AG04450 (cell line): ENCODE data around the gene PLA2G6. TPM values are rescaled to one million over a fixed set of nuclear protein-coding genes. Genes with fewer than 3 reads are reported as not detected.

ENCODE experiments used
- CTCF ChIA-PET: fragments of 300-600, 350-600 bp; formaldehyde crosslinking; extraction: SDS; loops from one replicate; lab custom pipeline; 2022; ENCODE audit warnings: antibody characterized with exemption, inconsistent platforms; lab: Charles Lee
- POLR2A ChIA-PET: fragments of 350-600 bp; formaldehyde crosslinking; extraction: SDS; loops from one replicate; lab custom pipeline; 2021; ENCODE audit warnings: antibody characterized with exemption, inconsistent platforms; lab: Yijun Ruan, JAX
- DNase-seq: peaks from one replicate; pipeline ENCODE4 v3.0.0-alpha.2; 2011; ENCODE audit warnings: low read depth, low spot score
- H3K27ac ChIP-seq: one replicate; pipeline ENCODE4 v1.5.1; 2012; ENCODE audit warnings: low read depth, low read length, control low read depth
- H3K27me3 ChIP-seq: one replicate; pipeline ENCODE4 v1.6.0; 2012; ENCODE audit warnings: low read length; ENCODE audit not compliant: control insufficient read depth, insufficient read depth
- H3K4me3 ChIP-seq: 2 replicates; pipeline ENCODE4 v1.5.1; 2011; ENCODE audit warnings: mild to moderate bottlenecking, low read depth, low read length, control low read depth
- H3K9me3 ChIP-seq: 2 replicates; pipeline ENCODE4 v1.5.1; 2012; ENCODE audit warnings: low read length; ENCODE audit not compliant: control insufficient read depth, insufficient read depth
- CTCF ChIP-seq: IDR thresholded peaks from 2 replicates; pipeline ENCODE4 v1.5.1; 2011; ENCODE audit warnings: low read depth, low read length, control low read depth, inconsistent platforms
- polyA plus RNA-seq: library from polyadenylated mRNA; depleted of rRNA; stranded (reverse); fragments of >200 nt; gene quantifications from 2 replicates; pipeline ENCODE4 v1.2.3, GENCODE V29; 2011

The PLA2G6 gene
- polyA plus RNA-seq, 1 experiment: 5.0 TPM

- no peaks in the 10 kb centered on the region for H3K27me3 ChIP-seq
- ChIA-PET POLR2A (interaction anchor here (2.5 kb wide), 1 partner anchor 18 kb away, joined by 12 read pairs; the partner anchor contains the start of gene MAFF), CTCF (no interaction called here)
- no peak overlapping the region for H3K4me3 ChIP-seq
- DNase-seq: no peak
- no peaks in the 10 kb centered on the region; the same call in 1 of the 2 replicates for H3K9me3 ChIP-seq
- H3K27ac ChIP-seq: peak overlapping the region; percentile 68
- no peak for TF ChIP-seq CTCF
Observed at GRCh38 chr22:38219632-38220031, 38.0 kb upstream of the PLA2G6 start.

GRCh38 chr22:38218661-38219622 is 37.3 kb upstream of the PLA2G6 start:
- ChIA-PET CTCF (interaction anchor here (0.9 kb wide), 1 partner anchor 13 kb away, joined by 3 read pairs; no protein-coding TSS in a partner anchor), POLR2A (interaction anchor here (1.0 to 2.5 kb wide), 3 partner anchors 10 to 17 kb away, joined by 3 to 12 read pairs (median 7); partner anchors contain the start of gene MAFF)
- Histone ChIP-seq H3K27me3 (no peaks in the 10 kb centered on the region), H3K4me3 (no peak overlapping the region), H3K27ac (peak overlapping the region; percentile 98), H3K9me3 (peaks cover 4% of the 10 kb centered on the region; the same call in 1 of the 2 replicates)
- no peak for TF ChIP-seq CTCF
- peak; percentile 91 for DNase-seq

GRCh38 chr22:38215156-38216038 is 33.8 kb upstream of the PLA2G6 start:
- ChIA-PET CTCF (interaction anchor here (0.6 kb wide), 1 partner anchor 101 kb away, joined by 4 read pairs; no protein-coding TSS in a partner anchor), POLR2A (interaction anchor here (0.6 to 1.3 kb wide), 3 partner anchors 10 to 211 kb away, joined by 3 to 5 read pairs (median 4); partner anchors contain the start of gene MAFF)
- H3K9me3 ChIP-seq: peaks cover 4% of the 10 kb centered on the region; the same call in 1 of the 2 replicates
- H3K4me3 ChIP-seq: no peak overlapping the region
- DNase-seq: no peak
- no peak for TF ChIP-seq CTCF
- no peak overlapping the region for H3K27ac ChIP-seq
- H3K27me3 ChIP-seq: no peaks in the 10 kb centered on the region

- peak overlapping the region; percentile 10; the same call in 1 of the 2 replicates for H3K4me3 ChIP-seq
- no peaks in the 10 kb centered on the region for H3K27me3 ChIP-seq
- H3K9me3 ChIP-seq: peaks cover 4% of the 10 kb centered on the region; the same call in 1 of the 2 replicates
- CTCF ChIA-PET: interaction anchor here (0.6 kb wide), 1 partner anchor 100 kb away, joined by 4 read pairs; no protein-coding TSS in a partner anchor
- TF ChIP-seq CTCF: no peak
- DNase-seq: no peak
- peak overlapping the region; percentile 11 for H3K27ac ChIP-seq
- POLR2A ChIA-PET: interaction anchor here (0.5 to 1.3 kb wide), 3 partner anchors 9 to 61 kb away, joined by 4 to 5 read pairs (median 4); partner anchors contain the start of gene MAFF
Observed at GRCh38 chr22:38214302-38215056, 32.8 kb upstream of the PLA2G6 start.
